Measurements from ENCODE around the gene TRPM3. TPM values are rescaled to one million over a fixed set of nuclear protein-coding genes. Genes with fewer than 3 reads are reported as not detected.

TRPM3 gene
- total RNA-seq, 1 donor from 2014 or later: not detected

DNA sequence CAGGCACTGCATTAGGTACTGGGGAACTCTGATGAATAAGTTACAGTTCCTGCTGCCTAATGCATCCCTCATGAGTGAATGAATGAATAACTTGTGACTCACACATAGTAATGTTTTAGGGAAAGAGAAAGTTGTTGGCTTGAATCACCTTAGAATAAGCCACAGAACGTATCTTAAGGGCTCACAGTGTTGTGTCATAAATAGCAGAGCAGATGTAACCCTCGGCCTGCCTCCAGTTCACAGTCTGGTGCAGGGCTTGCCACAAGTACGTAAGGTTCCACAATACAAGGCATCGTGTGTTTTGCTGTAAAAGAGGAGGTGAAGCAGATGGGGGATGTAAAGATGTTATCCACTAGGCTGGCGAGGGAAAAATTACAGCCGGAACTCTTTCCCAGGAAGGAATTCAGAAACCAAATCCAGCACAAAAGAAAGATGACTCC is 218.7 kb downstream of the TRPM3 start:
- DNase-seq (ENCODE audit: extremely low read depth, low read depth, low spot score): peak; percentile 62

DNA sequence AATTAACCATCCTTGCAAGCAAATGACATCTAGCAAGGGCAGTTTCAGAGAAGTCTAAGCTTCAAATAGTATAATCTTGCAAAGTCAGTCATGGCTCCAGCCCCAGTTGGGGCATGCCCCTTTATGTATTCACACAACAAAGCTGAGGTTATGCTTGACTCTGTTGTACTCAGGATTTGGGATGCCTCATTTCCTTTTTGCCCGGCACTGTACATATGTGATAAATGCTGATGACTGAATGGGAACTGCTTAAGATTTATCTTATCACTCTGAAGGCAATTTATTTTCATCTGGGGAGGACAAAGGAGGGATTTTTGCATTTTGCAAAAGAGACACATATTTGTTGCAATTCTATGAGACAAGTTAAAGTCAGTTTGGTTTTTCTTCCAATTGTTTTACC is 219.2 kb downstream of the TRPM3 start:
- DNase-seq (ENCODE audit: extremely low read depth, low read depth, low spot score): no peak

DNA sequence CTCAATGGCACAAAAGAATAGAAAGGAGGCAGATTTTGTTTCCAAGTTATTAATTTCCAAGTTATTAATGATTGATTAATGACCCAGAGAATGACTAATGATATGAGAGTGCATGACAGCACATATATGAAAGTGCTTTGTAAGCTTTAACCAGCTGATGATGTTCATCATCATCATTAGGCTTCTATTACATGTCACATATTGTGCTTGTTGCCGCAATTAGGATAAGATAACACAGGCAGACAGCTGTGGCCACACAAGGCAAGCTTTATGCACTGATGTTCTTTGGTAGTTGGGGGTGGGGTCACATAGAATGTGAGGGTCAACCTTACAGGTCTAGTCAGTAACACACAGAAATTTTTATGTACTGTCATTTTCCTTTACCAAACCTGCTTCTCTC is 219.7 kb downstream of the TRPM3 start:
- no peak for DNase-seq (ENCODE audit: extremely low read depth, low read depth, low spot score)

DNA sequence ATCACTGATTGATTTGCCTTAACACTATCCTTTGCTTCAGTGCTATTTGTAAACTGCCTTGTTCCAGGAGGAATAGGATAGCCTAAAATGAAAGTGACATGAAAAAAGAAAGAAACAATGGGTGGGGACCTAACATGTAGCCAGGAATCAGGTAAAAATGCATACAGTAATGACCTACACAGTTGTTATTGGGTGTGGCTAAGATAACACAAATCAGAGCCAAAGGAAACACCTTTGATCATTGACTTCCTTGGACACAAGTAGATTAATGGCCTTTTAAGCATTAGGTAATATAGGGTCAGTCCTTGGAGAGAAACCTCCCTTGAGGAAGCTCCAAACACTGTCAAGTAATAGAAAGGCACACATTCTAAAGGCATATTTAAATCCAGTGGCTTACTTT is 220.4 kb downstream of the TRPM3 start:
- DNase-seq (ENCODE audit: extremely low read depth, low read depth, low spot score): no peak

DNA sequence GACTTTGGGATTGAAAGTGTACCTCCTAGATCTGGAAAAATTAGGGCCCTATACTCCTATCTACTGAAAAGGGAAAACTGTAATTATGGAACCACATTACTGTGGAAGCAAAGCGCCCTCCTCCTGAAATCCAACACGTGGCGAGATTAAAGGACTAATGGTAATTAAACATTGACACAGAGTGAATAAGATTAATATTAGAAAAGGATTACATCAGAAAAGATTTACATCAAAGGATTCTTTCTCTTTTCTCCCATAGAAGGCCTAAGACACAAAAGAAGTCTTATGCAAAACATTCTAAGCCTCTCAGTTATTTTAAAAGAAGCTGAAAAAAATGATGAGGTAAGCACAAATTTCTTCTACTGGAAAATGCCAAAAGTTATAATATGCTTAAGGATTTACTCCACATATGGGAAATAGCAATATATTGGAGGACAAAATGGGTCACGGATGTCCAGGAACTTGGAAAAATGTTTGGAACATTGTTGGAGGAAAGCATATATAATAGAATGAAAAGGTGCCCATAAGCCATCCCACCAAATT is 227.8 kb downstream of the TRPM3 start:
- no peak for DNase-seq (ENCODE audit: extremely low read depth, low read depth, low spot score)

- no peak for DNase-seq (ENCODE audit: extremely low read depth, low read depth, low spot score)
Observed at GRCh38 chr9:70888471-70888870, 232.9 kb downstream of the TRPM3 start.

DNA sequence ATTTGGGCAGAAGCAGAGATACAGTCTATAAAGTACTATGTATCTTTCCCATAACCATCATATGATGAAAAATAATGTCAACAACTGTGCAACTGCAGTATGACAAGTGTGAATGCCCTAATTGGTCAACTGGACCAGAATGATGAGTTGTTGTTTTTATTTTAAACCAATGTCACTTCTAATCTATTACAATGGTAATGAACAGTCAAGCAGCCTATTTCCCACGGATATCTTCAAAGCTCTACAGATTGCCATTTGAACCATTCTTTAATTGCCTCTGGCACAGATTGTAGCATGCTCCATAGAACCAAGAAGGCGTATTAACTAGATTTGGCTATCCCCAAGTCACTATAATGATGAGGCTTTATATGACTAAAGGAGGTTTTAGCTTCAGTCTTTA is 233.6 kb downstream of the TRPM3 start:
- no peak for DNase-seq (ENCODE audit: extremely low read depth, low read depth, low spot score)

GRCh38 chr9:70883963-70884793 is 237.2 kb downstream of the TRPM3 start:
- no peak for DNase-seq (ENCODE audit: extremely low read depth, low read depth, low spot score)

DNA sequence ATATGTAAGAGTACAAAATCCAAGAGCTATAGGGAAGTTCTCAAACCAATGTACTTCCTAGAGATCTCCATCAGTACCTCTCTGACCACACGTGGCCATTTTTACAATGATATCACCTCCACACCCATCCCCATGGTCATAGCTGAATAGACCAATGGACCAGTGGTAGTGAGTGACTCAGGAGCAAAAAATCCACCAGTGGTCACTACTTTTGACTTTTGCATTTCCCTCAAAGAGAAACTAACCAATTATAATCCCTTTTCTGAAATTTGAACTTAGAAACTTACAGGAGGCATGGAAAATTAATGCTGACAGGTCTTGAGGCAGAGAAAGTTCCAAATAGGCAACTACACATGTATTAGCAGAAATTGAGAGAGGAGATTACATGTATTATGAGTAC is 238.4 kb downstream of the TRPM3 start:
- no peak for DNase-seq (ENCODE audit: extremely low read depth, low read depth, low spot score)

DNA sequence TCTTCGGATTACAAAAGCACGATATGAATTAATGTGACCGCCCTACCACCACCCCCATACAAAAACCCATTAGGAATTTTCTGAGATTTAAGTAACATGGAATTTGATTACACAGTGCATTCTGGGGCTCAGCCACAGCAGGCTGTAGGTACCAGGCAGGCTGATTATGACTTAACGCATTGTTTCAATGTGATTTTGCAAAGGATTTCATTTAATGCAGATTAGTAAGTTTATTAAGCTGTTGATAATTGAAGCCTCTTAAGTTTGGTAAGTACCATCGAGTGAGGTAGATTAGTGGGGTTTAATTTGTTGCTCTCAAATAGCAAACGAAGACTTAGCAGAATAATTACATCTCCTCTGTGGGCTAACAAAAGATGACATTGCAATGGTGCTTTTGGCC is 240.1 kb downstream of the TRPM3 start:
- no peak for DNase-seq (ENCODE audit: extremely low read depth, low read depth, low spot score)

DNA sequence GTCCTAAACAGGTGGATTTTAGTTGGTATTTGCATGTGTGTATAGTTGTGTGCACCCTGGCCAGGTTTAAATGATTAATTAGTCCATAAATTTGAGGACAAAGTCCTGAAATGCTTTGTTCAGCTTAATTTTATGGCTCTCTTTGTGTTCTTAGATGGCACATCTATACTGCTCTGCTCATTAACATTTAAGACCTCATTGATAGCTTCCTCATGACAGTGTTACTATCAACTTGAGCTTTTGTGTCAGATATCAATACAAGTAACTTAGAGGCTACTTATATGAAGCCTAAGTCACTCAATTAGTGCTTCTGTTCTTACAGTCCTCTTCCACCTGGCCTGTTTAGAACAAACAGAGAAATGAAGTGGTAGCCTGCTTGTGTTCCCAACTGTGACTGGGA is 240.9 kb downstream of the TRPM3 start:
- no peak for DNase-seq (ENCODE audit: extremely low read depth, low read depth, low spot score)

DNA sequence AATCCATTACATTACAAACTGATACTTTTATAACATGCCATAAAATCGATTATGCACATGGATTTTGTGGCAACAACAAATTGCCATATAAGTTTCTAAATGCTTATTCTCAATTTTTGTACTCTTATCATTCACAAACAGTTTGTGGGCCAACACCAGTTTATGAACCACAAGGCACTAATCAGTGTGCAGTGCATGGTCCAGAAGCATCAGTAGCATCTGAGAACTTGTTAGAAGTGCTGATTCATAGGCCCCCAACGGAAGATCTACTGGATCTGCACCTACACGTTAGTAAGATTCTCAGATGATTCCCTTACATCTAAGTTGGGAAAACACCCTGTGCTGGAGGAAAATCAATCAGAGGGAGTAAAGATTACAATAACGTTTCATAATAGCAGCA is 242.8 kb downstream of the TRPM3 start:
- no peak for DNase-seq (ENCODE audit: extremely low read depth, low read depth, low spot score)

DNA sequence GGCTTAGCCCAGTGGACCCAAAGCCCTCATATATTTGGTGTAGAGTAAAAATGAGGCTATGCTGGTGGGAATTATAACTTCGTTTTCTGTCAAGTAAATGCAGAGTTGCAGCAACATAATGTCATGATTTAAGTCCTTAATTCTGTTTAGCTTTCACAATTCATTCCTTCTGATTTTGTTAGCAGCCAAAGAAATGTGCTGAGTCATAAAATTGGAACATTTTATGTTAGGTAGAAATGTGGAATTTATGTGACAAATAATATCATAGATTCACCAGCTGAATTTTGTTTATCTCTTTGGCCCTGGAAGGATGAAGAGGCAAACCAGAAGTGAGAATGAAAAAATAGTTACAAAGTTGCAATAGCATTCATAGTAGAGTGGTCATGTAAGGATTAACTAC is 247.0 kb downstream of the TRPM3 start:
- DNase-seq (ENCODE audit: extremely low read depth, low read depth, low spot score): no peak

- no peak for DNase-seq (ENCODE audit: extremely low read depth, low read depth, low spot score)
Observed at GRCh38 chr9:70873506-70873905, 247.9 kb downstream of the TRPM3 start.

GRCh38 chr9:70868661-70869652 is 252.5 kb downstream of the TRPM3 start:
- peak; percentile 7 for DNase-seq (ENCODE audit: extremely low read depth, low read depth, low spot score)

GRCh38 chr9:70868041-70868440 is 253.4 kb downstream of the TRPM3 start:
- no peak for DNase-seq (ENCODE audit: extremely low read depth, low read depth, low spot score)

- DNase-seq (ENCODE audit: extremely low read depth, low read depth, low spot score): no peak
Observed at GRCh38 chr9:70865471-70865870, 255.9 kb downstream of the TRPM3 start.

GRCh38 chr9:70861797-70862196 is 259.6 kb downstream of the TRPM3 start:
- no peak for DNase-seq (ENCODE audit: extremely low read depth, low read depth, low spot score)

GRCh38 chr9:70861376-70861775 is 260.0 kb downstream of the TRPM3 start:
- no peak for DNase-seq (ENCODE audit: extremely low read depth, low read depth, low spot score)

GRCh38 chr9:70859694-70860093 is 261.7 kb downstream of the TRPM3 start:
- DNase-seq (ENCODE audit: extremely low read depth, low read depth, low spot score): no peak

- DNase-seq (ENCODE audit: extremely low read depth, low read depth, low spot score): no peak
Observed at GRCh38 chr9:70856411-70856810, 265.0 kb downstream of the TRPM3 start.

Measured in glomerular endothelial cell (primary cell).